ENCODE results near the gene CATSPERE.

- no peak for TF ChIP-seq CTCF (IDR thresholded peaks at IDR 0.05)
- TF ChIP-seq POLR2A (IDR thresholded peaks at IDR 0.05) = no peak
These were observed 172.1 kb downstream of the CATSPERE start for GRCh38 chr1:244633140-244633539.
